GM21423 (cell line): ENCODE measurements around the gene SNRK.

Source experiments
- ATAC-seq: cut with Tn5 transposase; IDR thresholded peaks from one replicate; pipeline ENCODE4 v1.9.1; 2021; ENCODE audit warnings: mild to moderate bottlenecking, moderate library complexity; ENCODE audit not compliant: unreplicated experiment

The SNRK gene

DNA sequence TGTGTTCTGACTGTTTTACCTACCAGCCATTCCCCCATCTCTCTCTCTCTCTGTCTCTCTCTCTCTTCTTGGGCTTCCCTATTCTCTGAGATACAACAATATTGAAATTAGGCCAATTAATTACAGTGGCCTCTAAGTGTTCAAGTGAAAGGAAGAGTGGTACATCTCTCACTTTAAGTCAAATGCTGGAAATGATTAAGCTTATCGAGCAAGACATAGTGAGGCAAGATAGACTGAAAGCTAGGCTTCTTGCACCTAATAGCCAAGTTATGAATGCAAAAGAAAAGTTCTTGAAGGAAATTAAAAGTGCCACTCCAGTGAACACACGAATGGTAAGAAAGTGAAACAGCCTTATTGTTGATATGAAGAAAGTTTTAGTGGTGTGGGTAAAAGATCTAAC lies 21.3 kb downstream of the SNRK start:
- ATAC-seq: no peak

GRCh38 chr3:43309372-43310305 lies 23.3 kb downstream of the SNRK start:
- no peak for ATAC-seq

- ATAC-seq: no peak
Measured at GRCh38 chr3:43316783-43317460, 30.6 kb downstream of the SNRK start.

DNA sequence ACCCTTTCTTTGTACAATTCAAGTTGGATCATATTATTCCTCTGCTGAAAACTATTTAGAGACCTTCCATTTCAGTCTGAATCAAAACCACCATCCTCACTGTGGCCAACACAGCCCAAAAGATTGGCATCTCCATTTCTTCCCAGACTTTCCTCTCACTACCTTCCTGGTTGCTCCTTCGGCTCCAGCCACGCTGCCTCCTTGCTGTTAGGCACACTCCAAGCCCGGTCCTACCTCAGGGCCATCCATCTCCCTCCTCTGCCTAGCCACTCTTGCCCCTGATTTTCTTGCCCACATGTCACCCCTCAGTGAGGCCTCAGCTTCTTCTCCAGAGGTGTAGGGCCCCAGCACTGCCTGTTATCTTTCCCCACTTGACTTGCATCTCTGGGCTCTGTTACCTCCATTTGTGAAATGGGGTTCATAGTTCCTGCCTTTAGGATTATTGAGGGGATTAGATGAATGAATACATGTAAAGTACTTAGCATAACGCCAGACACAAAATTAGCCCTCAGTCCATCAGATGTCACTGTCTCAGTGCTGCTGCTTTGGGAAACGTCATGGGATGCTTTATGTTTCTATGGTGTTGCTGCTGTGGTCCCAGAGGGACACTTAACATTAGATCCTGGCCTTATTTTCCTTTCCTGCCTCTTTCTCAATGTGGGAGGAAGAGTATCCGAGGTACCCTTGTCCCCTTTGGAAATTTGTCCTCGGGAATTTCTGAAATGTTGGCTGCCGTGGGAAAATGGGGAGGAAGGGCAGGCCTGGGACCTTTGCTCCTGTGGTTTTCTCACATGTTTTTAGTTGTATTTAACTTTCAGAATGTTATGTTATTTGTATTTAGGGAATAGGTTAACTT lies 31.3 kb downstream of the SNRK start:
- no peak for ATAC-seq

GRCh38 chr3:43319376-43319775 lies 33.0 kb downstream of the SNRK start:
- no peak for ATAC-seq

DNA sequence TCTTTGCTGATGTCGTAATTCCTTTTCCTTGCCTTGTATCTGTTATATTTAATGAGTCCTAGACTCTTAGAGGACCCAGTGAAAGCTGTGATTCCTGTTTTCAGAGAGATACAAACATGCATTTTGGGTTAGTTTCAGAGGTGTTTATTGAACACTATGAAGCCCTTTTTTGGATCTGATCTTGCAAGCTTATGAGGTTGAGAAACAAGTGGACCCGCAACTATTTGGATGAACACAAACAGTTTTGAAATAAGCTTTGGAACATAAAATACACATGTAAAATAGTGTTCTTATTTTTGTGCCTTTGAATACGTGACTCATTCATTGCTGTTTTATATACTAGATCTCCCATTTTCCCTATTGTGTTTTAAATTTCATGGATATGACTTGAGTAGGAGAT lies 33.5 kb downstream of the SNRK start:
- no peak for ATAC-seq

DNA sequence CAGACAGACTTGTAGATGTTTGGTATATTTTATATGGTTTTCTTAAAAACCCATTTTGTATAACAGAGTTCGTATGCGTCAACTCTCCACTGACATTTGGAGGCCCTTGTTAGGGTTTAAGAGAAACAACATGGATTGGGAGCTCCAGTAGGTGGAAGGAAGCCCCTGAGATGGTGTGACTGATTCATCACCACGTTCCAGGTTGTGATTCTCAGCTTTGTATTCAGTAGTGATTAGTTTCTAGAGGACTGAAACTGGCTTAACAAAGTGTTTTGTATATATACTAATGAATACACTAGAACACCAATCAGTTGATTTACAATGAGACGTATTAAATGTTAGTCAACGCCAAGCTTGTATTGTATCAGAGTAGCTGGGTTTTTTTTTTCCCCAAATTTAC lies 33.9 kb downstream of the SNRK start:
- ATAC-seq: no peak

GRCh38 chr3:43323541-43323940 lies 37.2 kb downstream of the SNRK start:
- ATAC-seq: no peak

DNA sequence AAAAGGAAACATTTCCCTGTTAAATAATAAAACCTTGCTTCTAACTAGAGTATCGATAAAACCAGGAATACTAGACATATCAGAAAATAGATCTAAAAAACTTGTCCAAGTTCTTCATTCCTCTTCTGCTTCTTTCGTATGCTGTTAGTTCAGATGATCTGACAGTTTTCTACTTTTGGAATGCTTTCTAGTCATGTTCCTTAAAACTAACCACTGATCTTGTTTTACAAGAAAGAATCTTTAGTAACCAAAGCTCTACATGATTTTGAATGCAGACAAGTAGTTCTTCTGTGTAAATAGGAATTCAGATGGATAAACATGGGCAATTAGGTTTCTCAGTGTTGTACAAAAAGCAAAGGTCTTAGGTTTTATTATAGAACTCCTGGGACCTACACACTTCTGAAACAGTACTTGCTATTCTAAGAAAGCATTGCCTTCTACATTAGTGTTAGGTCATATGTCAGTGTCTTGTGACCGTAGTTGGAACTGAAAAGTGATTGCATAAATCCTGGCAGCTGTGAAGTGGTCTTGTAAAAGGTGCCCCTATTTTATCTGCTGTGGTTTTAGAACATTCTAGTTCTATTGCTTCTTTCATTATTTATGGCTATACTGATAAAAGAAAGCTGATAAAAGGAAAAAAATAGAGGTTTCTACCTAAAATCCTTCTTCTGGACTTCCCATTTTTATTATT lies 40.7 kb downstream of the SNRK start:
- ATAC-seq: no peak

DNA sequence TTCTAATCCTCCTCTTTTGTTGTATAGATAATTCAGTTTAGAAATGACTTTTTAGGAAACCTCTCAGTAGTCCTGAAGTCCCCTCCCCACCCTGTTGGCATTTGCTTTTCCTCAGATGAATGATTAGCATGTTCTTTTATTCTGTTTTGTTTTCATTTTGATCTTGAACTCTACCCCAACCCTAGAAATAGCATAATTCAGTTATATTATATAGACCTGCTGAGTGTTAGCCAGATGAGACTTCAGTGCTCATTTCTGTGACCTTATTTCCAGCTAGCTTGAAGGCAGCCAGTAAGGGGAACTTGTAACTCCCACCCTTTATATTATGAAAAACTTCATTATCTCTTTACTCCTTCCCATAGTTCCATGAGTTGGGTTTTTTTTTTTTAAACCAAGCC lies 41.2 kb downstream of the SNRK start:
- no peak for ATAC-seq

DNA sequence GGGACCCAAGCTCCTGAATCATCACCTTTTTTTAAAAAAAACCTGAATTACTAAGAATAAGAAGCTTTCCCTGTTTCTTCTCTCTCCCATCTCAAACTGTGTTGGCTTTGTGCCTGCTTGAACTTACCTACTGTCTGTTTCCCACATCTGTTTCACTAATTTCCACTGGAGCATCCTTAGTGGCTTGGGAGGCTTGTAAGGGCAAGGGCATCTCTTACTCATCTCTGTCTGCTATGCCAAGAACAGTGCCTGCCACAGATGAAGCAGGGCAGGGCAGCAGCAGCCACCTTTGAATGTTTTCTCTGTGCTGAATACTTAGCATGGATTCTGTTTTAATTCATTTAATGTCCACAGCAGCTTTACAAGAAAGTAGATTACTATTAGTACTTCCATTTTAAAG lies 42.3 kb downstream of the SNRK start:
- no peak for ATAC-seq

- no peak for ATAC-seq
Measured at GRCh38 chr3:43330981-43331380, 44.6 kb downstream of the SNRK start.

GRCh38 chr3:43331381-43331780 lies 45.0 kb downstream of the SNRK start:
- ATAC-seq: no peak

- ATAC-seq: no peak
Measured at GRCh38 chr3:43334976-43335375, 48.6 kb downstream of the SNRK start.

- no peak for ATAC-seq
Measured at GRCh38 chr3:43335799-43336198, 49.5 kb downstream of the SNRK start.

- ATAC-seq: no peak
Measured at GRCh38 chr3:43338295-43338694, 52.0 kb downstream of the SNRK start.

DNA sequence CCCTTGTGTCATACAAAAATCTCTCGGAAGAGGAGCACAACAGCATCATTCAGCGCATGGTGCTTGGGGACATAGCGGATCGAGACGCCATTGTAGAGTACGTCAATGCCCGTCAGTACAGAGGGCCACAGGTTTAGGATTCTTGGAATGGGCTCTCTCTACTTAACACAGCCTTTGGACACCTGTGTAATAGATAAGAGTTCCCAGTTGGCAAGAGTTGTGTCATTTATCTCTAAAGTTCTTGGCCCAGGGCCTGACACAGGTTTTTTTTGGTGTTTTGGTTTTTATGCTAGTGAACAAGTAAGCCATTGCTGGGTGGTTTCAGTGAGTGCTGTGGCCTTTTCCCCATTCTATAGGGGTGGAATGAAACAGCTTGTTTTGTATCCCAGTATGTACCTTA lies 54.1 kb downstream of the SNRK start:
- ATAC-seq: no peak

DNA sequence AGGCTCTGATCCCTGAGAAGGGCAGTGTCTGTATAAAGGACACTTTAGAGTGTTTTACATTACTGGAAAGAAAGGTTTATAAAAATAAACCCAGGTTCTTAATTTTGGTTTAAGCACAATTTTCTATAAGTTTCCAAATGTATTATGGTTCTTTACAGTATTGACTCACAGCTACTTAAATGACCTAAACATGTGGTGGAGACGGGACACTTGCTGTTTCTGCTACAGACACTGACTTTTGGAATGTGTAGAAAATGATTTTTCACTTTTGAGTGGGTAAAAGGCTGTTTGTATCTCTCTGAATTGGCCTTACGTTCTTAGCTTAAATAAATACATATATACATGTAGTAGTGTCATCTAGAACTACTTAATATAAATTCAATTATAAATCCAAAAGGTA lies 55.4 kb downstream of the SNRK start:
- ATAC-seq: no peak

DNA sequence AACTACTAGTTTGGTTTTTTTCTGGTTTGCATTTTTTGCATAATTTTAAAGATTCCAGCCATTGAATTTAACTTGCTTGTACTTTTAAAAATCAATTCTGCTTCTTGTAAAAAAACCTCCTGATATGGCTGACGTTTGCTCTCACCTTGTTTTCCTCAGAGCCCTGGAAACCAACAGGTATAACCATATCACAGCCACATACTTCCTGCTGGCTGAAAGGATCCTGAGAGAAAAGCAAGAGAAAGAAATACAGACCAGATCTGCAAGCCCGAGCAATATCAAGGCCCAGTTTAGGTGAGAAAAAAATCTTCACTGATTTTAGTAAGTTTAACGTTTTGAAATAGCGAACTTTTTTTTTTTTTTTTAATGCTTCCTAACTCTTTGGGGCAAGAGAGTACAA lies 56.8 kb downstream of the SNRK start:
- no peak for ATAC-seq

- ATAC-seq: no peak
Measured at GRCh38 chr3:43343815-43344214, 57.5 kb downstream of the SNRK start.

GRCh38 chr3:43344520-43344919 lies 58.2 kb downstream of the SNRK start:
- ATAC-seq: no peak
